Endodermal cell (in vitro differentiated cells): Measurements from ENCODE around the gene B4GALNT4. TPM values are rescaled to one million over a fixed set of nuclear protein-coding genes. Genes with fewer than 3 reads are reported as not detected.

Experiments used
- DNase-seq: peaks from one replicate; pipeline ENCODE4 v3.0.0-alpha.2; 2017
- H3K27ac ChIP-seq: 2 replicates; pipeline ENCODE4 v1.5.1; 2013; ENCODE audit warnings: mild to moderate bottlenecking, low read depth, low read length, moderate library complexity
- H3K27me3 ChIP-seq: 2 replicates; pipeline ENCODE4 v1.6.1; 2013; ENCODE audit warnings: mild to moderate bottlenecking, low read length, moderate library complexity; ENCODE audit not compliant: insufficient read depth, control insufficient read depth, poor library complexity, severe bottlenecking
- H3K36me3 ChIP-seq: 2 replicates; pipeline ENCODE4 v1.7.0; 2013; ENCODE audit warnings: mild to moderate bottlenecking, low read length, moderate library complexity; ENCODE audit not compliant: control insufficient read depth, insufficient read depth
- H3K4me1 ChIP-seq: one replicate; pipeline ENCODE4 v1.7.0; 2013; ENCODE audit warnings: low read length; ENCODE audit not compliant: control insufficient read depth, insufficient read depth
- H3K4me3 ChIP-seq: 2 replicates; pipeline ENCODE4 v1.5.1; 2013; ENCODE audit warnings: mild to moderate bottlenecking, low read length, moderate library complexity
- H3K9ac ChIP-seq: 2 replicates; pipeline ENCODE4 v1.6.1; 2013; ENCODE audit warnings: mild to moderate bottlenecking, low read length, moderate library complexity; ENCODE audit not compliant: poor library complexity, severe bottlenecking; ENCODE audit errors: extremely low read depth
- H3K9me3 ChIP-seq: 2 replicates; pipeline ENCODE4 v1.6.1; 2013; ENCODE audit warnings: mild to moderate bottlenecking, low read length, moderate library complexity; ENCODE audit not compliant: control insufficient read depth
- H3K27ac Mint-ChIP-seq: 2 replicates; pipeline ENCODE4 v1.8.0; 2020; ENCODE audit warnings: mixed read lengths
- H3K27me3 Mint-ChIP-seq: 2 replicates; pipeline ENCODE4 v1.8.0; 2021; ENCODE audit warnings: mild to moderate bottlenecking, mixed read lengths; ENCODE audit not compliant: insufficient read depth
- H3K36me3 Mint-ChIP-seq: 2 replicates; pipeline ENCODE4 v1.8.0; 2020; ENCODE audit warnings: low read depth, mixed read lengths
- H3K4me1 Mint-ChIP-seq: 2 replicates; pipeline ENCODE4 v1.8.0; 2020; ENCODE audit warnings: mixed read lengths
- H3K4me3 Mint-ChIP-seq: 2 replicates; pipeline ENCODE4 v1.8.0; 2020; ENCODE audit warnings: mild to moderate bottlenecking, moderate library complexity, mixed read lengths
- H3K9me3 Mint-ChIP-seq: 2 replicates; pipeline ENCODE4 v1.8.0; 2020; ENCODE audit warnings: mild to moderate bottlenecking, mixed read lengths
- CTCF ChIP-seq: fragments of 200-600 bp; sonication (generic); conservative IDR thresholded peaks from 2 replicates; pipeline ENCODE4 v1.5.0; 2021; ENCODE audit warnings: antibody characterized with exemption, mild to moderate bottlenecking
- WGBS, 2 experiments: methylation state at CpG; one replicate each; pipeline versions ENCODE4 v1.1.5 to v1.1.7; 2013; ENCODE audit warnings: missing lambda C conversion rate in 2 of 2, mixed read lengths in 1 of 2; ENCODE audit not compliant: insufficient coverage in 1 of 2, insufficient read length in 1 of 2; 5-methylcytosine and 5-hydroxymethylcytosine counted together
- total RNA-seq, 2 donors: library from RNA; stranded (reverse); fragmentation: NEBNext Ultra II Directional in 1 of 2; extraction: Animal tissue kit (Norgen Biotek cat#: 25700) in 1 of 2; gene quantifications; 2 replicates in 1 of 2; 3 replicates in 1 of 2; pipeline ENCODE4 v1.2.1, GENCODE V29; 2021

B4GALNT4 gene
- total RNA-seq, 2 donors from 2014 or later: 109 to 118 TPM

- peaks cover 1% of the 10 kb centered on the region for H3K27me3 Mint-ChIP-seq
- H3K27ac ChIP-seq: no peak overlapping the region
- no peak overlapping the region for H3K4me3 Mint-ChIP-seq
- no peaks in the 10 kb centered on the region for H3K36me3 ChIP-seq
- H3K27me3 ChIP-seq: no peaks in the 10 kb centered on the region
- 77 to 90% methylated on average over 17 to 18 of the region's 18 CpGs for WGBS, 2 experiments
- TF ChIP-seq CTCF: no peak
- no peaks in the 10 kb centered on the region for H3K9me3 Mint-ChIP-seq
- H3K9ac ChIP-seq: no peak overlapping the region
- no peak overlapping the region for H3K27ac Mint-ChIP-seq
- H3K4me3 ChIP-seq: no peak overlapping the region
- H3K9me3 ChIP-seq: no peaks in the 10 kb centered on the region
- no peaks in the 10 kb centered on the region for H3K36me3 Mint-ChIP-seq
- H3K4me1 ChIP-seq: peaks cover 6% of the 10 kb centered on the region
- peaks cover 28% of the 10 kb centered on the region for H3K4me1 Mint-ChIP-seq
- DNase-seq: peak; percentile 59
Observed at GRCh38 chr11:350723-351255, 18.5 kb upstream of the B4GALNT4 start.

GRCh38 chr11:351411-351810 is 17.9 kb upstream of the B4GALNT4 start:
- H3K27ac ChIP-seq: no peak overlapping the region

GRCh38 chr11:352456-353031 is 16.8 kb upstream of the B4GALNT4 start:
- no peak for DNase-seq
- Mint-ChIP-seq H3K27ac (no peak overlapping the region), H3K36me3 (no peaks in the 10 kb centered on the region), H3K9me3 (no peaks in the 10 kb centered on the region), H3K4me3 (no peak overlapping the region), H3K4me1 (peaks cover 28% of the 10 kb centered on the region), H3K27me3 (peaks cover 1% of the 10 kb centered on the region)
- H3K9me3 ChIP-seq: peaks cover 13% of the 10 kb centered on the region
- no peak overlapping the region for H3K27ac ChIP-seq
- H3K27me3 ChIP-seq: no peaks in the 10 kb centered on the region
- 93 to 96% methylated on average over 12 of the region's 12 CpGs for WGBS, 2 experiments
- no peak overlapping the region for H3K4me3 ChIP-seq
- TF ChIP-seq CTCF: no peak
- H3K4me1 ChIP-seq: peaks cover 6% of the 10 kb centered on the region
- no peaks in the 10 kb centered on the region for H3K36me3 ChIP-seq
- H3K9ac ChIP-seq: no peak overlapping the region

More at GRCh38 chr11:351411-351810, 17.9 kb upstream of the B4GALNT4 start:
- Histone ChIP-seq H3K27me3 (no peaks in the 10 kb centered on the region), H3K4me1 (peaks cover 6% of the 10 kb centered on the region), H3K9me3 (peaks cover 2% of the 10 kb centered on the region), H3K36me3 (no peaks in the 10 kb centered on the region), H3K4me3 (no peak overlapping the region), H3K9ac (no peak overlapping the region)
- Mint-ChIP-seq H3K9me3 (no peaks in the 10 kb centered on the region), H3K27me3 (peaks cover 1% of the 10 kb centered on the region), H3K36me3 (no peaks in the 10 kb centered on the region), H3K4me1 (peaks cover 28% of the 10 kb centered on the region), H3K4me3 (no peak overlapping the region), H3K27ac (no peak overlapping the region)
- WGBS, 2 experiments: 92 to 94% methylated on average over 14 of the region's 14 CpGs
- no peak for DNase-seq
- no peak for TF ChIP-seq CTCF
